Measurements from ENCODE around the gene MSI2.

DNA sequence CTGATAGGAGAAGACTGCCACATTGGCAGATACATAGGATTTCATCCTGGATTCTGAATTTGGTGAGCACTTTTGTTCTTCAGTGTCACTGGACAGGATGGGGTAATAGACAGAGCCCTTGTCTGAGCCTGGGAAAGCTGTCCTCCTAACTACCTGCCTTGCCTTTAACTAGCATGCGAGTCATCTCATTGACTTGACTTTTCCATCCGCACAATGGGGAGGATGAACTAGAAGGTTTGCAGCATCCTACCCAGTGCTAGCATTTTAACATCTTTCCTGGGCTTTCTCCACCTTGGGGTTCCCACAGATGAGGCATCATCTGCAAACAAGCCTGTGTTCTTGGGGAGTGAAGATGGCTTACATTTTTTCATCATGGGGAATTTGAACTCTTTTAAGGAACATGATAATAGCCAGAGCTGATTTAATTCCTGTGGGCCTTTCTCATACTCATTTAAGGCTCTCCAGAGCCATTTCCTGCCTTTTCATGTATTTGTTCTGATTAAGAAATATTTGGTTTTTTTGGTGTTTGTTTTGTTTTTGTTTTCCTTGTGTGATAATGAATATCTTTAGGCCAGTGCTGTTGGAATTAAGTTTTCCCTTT is 139.5 kb downstream of the MSI2 start:
- TF ChIP-seq, protein P1, sequence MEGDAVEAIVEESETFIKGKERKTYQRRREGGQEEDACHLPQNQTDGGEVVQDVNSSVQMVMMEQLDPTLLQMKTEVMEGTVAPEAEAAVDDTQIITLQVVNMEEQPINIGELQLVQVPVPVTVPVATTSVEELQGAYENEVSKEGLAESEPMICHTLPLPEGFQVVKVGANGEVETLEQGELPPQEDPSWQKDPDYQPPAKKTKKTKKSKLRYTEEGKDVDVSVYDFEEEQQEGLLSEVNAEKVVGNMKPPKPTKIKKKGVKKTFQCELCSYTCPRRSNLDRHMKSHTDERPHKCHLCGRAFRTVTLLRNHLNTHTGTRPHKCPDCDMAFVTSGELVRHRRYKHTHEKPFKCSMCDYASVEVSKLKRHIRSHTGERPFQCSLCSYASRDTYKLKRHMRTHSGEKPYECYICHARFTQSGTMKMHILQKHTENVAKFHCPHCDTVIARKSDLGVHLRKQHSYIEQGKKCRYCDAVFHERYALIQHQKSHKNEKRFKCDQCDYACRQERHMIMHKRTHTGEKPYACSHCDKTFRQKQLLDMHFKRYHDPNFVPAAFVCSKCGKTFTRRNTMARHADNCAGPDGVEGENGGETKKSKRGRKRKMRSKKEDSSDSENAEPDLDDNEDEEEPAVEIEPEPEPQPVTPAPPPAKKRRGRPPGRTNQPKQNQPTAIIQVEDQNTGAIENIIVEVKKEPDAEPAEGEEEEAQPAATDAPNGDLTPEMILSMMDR (IDR thresholded peaks at IDR 0.05), result no peak
- no peak for TF ChIP-seq EZH2 (IDR thresholded peaks at IDR 0.05; ENCODE audit: borderline replicate concordance, insufficient read depth, low read depth, low read length, poor library complexity, severe bottlenecking)

Measured in B cell (primary cell).